Measurements from ENCODE around the gene FAM131A. TPM values are rescaled to one million over a fixed set of nuclear protein-coding genes. Genes with fewer than 3 reads are reported as not detected.

FAM131A gene
- total and polyA plus RNA-seq, 9 of the 15 experiments (the other 6 are each of a cell fraction or from before 2014, with no cell fraction given): 0.48 to 11.1 (median 4.3) TPM

- no peak for TF ChIP-seq SLC30A9 (CRISPR knock-in tag; IDR thresholded peaks at IDR 0.05)
- 0 out of 2 replicates have a peak, but pooled peaks have one; percentile 34 for TF ChIP-seq LCOR (CRISPR knock-in tag; IDR thresholded peaks at IDR 0.05)
- TF ChIP-seq NR4A1 (CRISPR knock-in tag; IDR thresholded peaks at IDR 0.05): peak; percentile 18; the same call in 1 of the 2 replicates
- TF ChIP-seq NR4A1 (tag; IDR thresholded peaks at IDR 0.05): no peak
- no peak for TF ChIP-seq NFRKB (IDR thresholded peaks at IDR 0.05; ENCODE audit: low read depth)
- peak in 1 of 2 experiments; percentile 28 for TF ChIP-seq AFF1 (IDR thresholded peaks at IDR 0.05; ENCODE audit: low read depth in 1 of 2, partially characterized antibody in 2 of 2)
- TF ChIP-seq POLR2H (tag; IDR thresholded peaks at IDR 0.05; ENCODE audit: low read depth): no peak
- no peak for TF ChIP-seq SRSF9 (IDR thresholded peaks at IDR 0.05; ENCODE audit: borderline replicate concordance, low read depth, low read length)
- TF ChIP-seq RBM22 (IDR thresholded peaks at IDR 0.05; ENCODE audit: low read depth, low read length, poor library complexity, severe bottlenecking): no peak
- no peak for TF ChIP-seq GATA2 (CRISPR knock-in tag; IDR thresholded peaks at IDR 0.05)
- no peak for TF ChIP-seq FOXA3 (CRISPR knock-in tag; conservative IDR thresholded peaks at IDR 0.05 in 1 of 2, IDR thresholded peaks at IDR 0.05 in 1 of 2)
- TF ChIP-seq TAF9B (IDR thresholded peaks at IDR 0.05; ENCODE audit: partially characterized antibody): no peak
- no peak for TF ChIP-seq ZNF143 (CRISPR knock-in tag; IDR thresholded peaks at IDR 0.05)
- no peak for TF ChIP-seq ILK (tag; IDR thresholded peaks at IDR 0.05; ENCODE audit: borderline replicate concordance, low read depth)
- TF ChIP-seq ZNF280B (CRISPR knock-in tag; IDR thresholded peaks at IDR 0.05): no peak
- no peak for TF ChIP-seq L3MBTL2 (IDR thresholded peaks at IDR 0.05)
- TF ChIP-seq TRIM25 (IDR thresholded peaks at IDR 0.05; ENCODE audit: borderline replicate concordance): no peak
- no peak for TF ChIP-seq ZNF274 (IDR thresholded peaks at IDR 0.05; ENCODE audit: borderline replicate concordance, low read depth, low read length)
- TF ChIP-seq ADNP (tag; IDR thresholded peaks at IDR 0.05): no peak
- TF ChIP-seq POLR2G (IDR thresholded peaks at IDR 0.05; ENCODE audit: low read depth, low read length): peak; percentile 29
Observed at GRCh38 chr3:184361932-184362667, 24.7 kb downstream of the FAM131A start (continued).
